Colonic mucosa (tissue), 4 donors: ENCODE measurements around the gene THRB. TPM values are rescaled to one million over a fixed set of nuclear protein-coding genes. Genes with fewer than 3 reads are reported as not detected.
A peak's percentile ranks its signal among the peaks of the same experiment; 100 is the strongest.

Source experiments
- DNase-seq: peaks from one replicate; pipeline ENCODE4 v3.0.0-alpha.2; 2020
- H3K27ac ChIP-seq: fragments of 200-600 bp; one replicate; pipeline ENCODE4 v1.8.0; 2021
- H3K27me3 ChIP-seq: fragments of 200-600 bp; one replicate; pipeline ENCODE4 v1.8.0; 2021
- H3K36me3 ChIP-seq: fragments of 200-600 bp; one replicate; pipeline ENCODE4 v1.8.0; 2021
- H3K4me1 ChIP-seq: fragments of 200-600 bp; one replicate; pipeline ENCODE4 v1.8.0; 2021; ENCODE audit warnings: mild to moderate bottlenecking
- H3K4me3 ChIP-seq: fragments of 200-600 bp; one replicate; pipeline ENCODE4 v1.8.0; 2021
- H3K9ac ChIP-seq, 2 donors: one replicate each; pipeline ENCODE4 v1.7.0; 2013; ENCODE audit warnings: control low read depth in 2 of 2, low read depth in 2 of 2, low read length in 2 of 2
- H3K9me3 ChIP-seq: fragments of 200-600 bp; one replicate; pipeline ENCODE4 v1.8.0; 2021
- CTCF ChIP-seq: fragments of 200-600 bp; IDR thresholded peaks from one replicate; pipeline ENCODE4 v1.8.0; 2022; ENCODE audit warnings: antibody characterized with exemption, mild to moderate bottlenecking
- intact Hi-C: fragments of 100-400 bp; cut with DNase I; formaldehyde crosslinking; loops from one replicate; pipeline ENCODE4 v1.14.1; 2022
- total RNA-seq, 2 donors: library from RNA; stranded (reverse); fragmentation: NEBNext Ultra II Directional in 1 of 2; extraction: Animal tissue kit (Norgen Biotek cat#: 25700) in 1 of 2; gene quantifications; one replicate each; pipeline ENCODE4 v1.2.1, GENCODE V29; 2021
- donor health status: healthy.
- donor health status: DM: no; HTN: no; CAD: no.
- donor health status: DM: no; HTN: no; CAD: no.

Gene THRB
- 10 to 100 TPM; 23.3 to 27.6 TPM for total RNA-seq

- Histone ChIP-seq H3K36me3 (no peaks in the 10 kb centered on the region), H3K9ac (peak within 1 kb of the TSS; percentile 76 to 78), H3K9me3 (no peaks in the 10 kb centered on the region), H3K4me1 (peaks cover 6% of the 10 kb centered on the region), H3K4me3 (peak within 1 kb of the TSS; percentile 67), H3K27ac (peak within 1 kb of the TSS; percentile 97), H3K27me3 (no peaks in the 10 kb centered on the region)
- peak; percentile 80 for DNase-seq
- no peak for TF ChIP-seq CTCF
- intact Hi-C loops = loop anchor here (10.0 kb wide), 1 partner anchor 230 kb away; no protein-coding TSS in a partner anchor
Measured at GRCh38 chr3:24494618-24495325, at the start of gene THRB. Gene THRB (minus strand): TSS chr3:24494850.

- H3K27me3 ChIP-seq = no peaks in the 10 kb centered on the region
- no peak overlapping the region for H3K4me3 ChIP-seq
- no peaks in the 10 kb centered on the region for H3K4me1 ChIP-seq
- DNase-seq = no peak
- H3K27ac ChIP-seq = no peak overlapping the region
- H3K9ac ChIP-seq = no peak overlapping the region
- intact Hi-C loops = no loop called here
- no peaks in the 10 kb centered on the region for H3K9me3 ChIP-seq
- TF ChIP-seq CTCF = no peak
- H3K36me3 ChIP-seq = no peaks in the 10 kb centered on the region
Measured at GRCh38 chr3:24541935-24542334, 47.3 kb upstream of the THRB start.

GRCh38 chr3:24540821-24541220 is 46.2 kb upstream of the THRB start:
- Histone ChIP-seq H3K9me3 (no peaks in the 10 kb centered on the region), H3K4me1 (no peaks in the 10 kb centered on the region), H3K4me3 (no peak overlapping the region), H3K27ac (no peak overlapping the region), H3K36me3 (no peaks in the 10 kb centered on the region), H3K9ac (no peak overlapping the region), H3K27me3 (no peaks in the 10 kb centered on the region)
- DNase-seq = no peak
- TF ChIP-seq CTCF = no peak
- intact Hi-C loops = no loop called here

GRCh38 chr3:24539699-24540098 is 45.0 kb upstream of the THRB start:
- H3K27me3 ChIP-seq = no peaks in the 10 kb centered on the region
- no peaks in the 10 kb centered on the region for H3K9me3 ChIP-seq
- H3K4me3 ChIP-seq = no peak overlapping the region
- H3K36me3 ChIP-seq = no peaks in the 10 kb centered on the region
- no peak for DNase-seq
- TF ChIP-seq CTCF = no peak
- H3K4me1 ChIP-seq = no peaks in the 10 kb centered on the region
- intact Hi-C loops = no loop called here
- H3K27ac ChIP-seq = no peak overlapping the region
- no peak overlapping the region for H3K9ac ChIP-seq

GRCh38 chr3:24538891-24539290 is 44.2 kb upstream of the THRB start:
- no peaks in the 10 kb centered on the region for H3K36me3 ChIP-seq
- no peak overlapping the region for H3K9ac ChIP-seq
- no peaks in the 10 kb centered on the region for H3K9me3 ChIP-seq
- H3K27ac ChIP-seq = no peak overlapping the region
- no peaks in the 10 kb centered on the region for H3K4me1 ChIP-seq
- DNase-seq = peak; percentile 54
- no peak for TF ChIP-seq CTCF
- H3K27me3 ChIP-seq = no peaks in the 10 kb centered on the region
- no peak overlapping the region for H3K4me3 ChIP-seq
- intact Hi-C loops = no loop called here
